Coronary artery (tissue), 2 donors: Measurements from ENCODE around the gene CLTCL1.
A peak's percentile ranks its signal among the peaks of the same experiment; 100 is the strongest.
"Not testable (repeated sequence)": the region's sequence is repeated elsewhere in the genome, so short reads cannot be mapped to it uniquely, and the experiment has no call there.

Source experiments
- DNase-seq: peaks from one replicate; pipeline ENCODE4 v3.0.0-alpha.2; 2017; ENCODE audit warnings: low spot score
- H3K27ac ChIP-seq, 2 donors: fragments of 200-600 bp; sonication (generic); one replicate each; pipeline ENCODE4 v1.5.1; 2016 to 2019
- H3K4me3 ChIP-seq: fragments of 200-600 bp; sonication (generic); 2 replicates; pipeline ENCODE4 v1.5.1; 2016; ENCODE audit warnings: mild to moderate bottlenecking, moderate library complexity
- TF ChIP-seq, protein P1 (sequence below): fragments of 200-600 bp; sonication (generic); IDR thresholded peaks from one replicate; pipeline ENCODE4 v1.5.1; 2019; ENCODE audit warnings: antibody characterized with exemption

CLTCL1 gene

DNA sequence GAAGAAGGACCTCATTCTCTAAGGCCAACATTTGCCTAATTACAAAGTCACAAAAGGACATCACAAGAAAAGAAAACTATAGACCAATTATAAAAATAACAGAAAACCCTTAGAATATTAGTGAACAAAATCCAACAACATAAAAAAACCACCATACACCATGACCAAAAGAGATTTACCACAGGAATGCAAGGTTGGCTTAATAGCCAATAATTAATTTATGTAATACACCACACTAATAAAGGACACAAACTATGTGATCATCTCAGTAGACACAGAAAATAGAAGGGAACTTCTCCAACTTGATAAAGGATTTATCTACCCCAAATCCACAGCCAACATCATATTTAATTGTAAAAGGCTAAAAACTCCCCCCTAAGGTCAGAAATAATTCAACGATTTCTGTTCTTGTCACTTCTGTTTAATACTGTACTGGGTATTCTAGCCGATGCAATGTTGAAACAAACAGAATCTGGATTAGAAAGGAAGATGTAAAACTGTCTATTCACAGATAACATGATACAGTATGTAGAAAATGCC is 24.9 kb downstream of the CLTCL1 start:
- DNase-seq, result no peak
- Histone ChIP-seq H3K27ac (no peak overlapping the region), H3K4me3 (no peak overlapping the region)
- TF ChIP-seq, protein P1, sequence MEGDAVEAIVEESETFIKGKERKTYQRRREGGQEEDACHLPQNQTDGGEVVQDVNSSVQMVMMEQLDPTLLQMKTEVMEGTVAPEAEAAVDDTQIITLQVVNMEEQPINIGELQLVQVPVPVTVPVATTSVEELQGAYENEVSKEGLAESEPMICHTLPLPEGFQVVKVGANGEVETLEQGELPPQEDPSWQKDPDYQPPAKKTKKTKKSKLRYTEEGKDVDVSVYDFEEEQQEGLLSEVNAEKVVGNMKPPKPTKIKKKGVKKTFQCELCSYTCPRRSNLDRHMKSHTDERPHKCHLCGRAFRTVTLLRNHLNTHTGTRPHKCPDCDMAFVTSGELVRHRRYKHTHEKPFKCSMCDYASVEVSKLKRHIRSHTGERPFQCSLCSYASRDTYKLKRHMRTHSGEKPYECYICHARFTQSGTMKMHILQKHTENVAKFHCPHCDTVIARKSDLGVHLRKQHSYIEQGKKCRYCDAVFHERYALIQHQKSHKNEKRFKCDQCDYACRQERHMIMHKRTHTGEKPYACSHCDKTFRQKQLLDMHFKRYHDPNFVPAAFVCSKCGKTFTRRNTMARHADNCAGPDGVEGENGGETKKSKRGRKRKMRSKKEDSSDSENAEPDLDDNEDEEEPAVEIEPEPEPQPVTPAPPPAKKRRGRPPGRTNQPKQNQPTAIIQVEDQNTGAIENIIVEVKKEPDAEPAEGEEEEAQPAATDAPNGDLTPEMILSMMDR, result no peak

DNA sequence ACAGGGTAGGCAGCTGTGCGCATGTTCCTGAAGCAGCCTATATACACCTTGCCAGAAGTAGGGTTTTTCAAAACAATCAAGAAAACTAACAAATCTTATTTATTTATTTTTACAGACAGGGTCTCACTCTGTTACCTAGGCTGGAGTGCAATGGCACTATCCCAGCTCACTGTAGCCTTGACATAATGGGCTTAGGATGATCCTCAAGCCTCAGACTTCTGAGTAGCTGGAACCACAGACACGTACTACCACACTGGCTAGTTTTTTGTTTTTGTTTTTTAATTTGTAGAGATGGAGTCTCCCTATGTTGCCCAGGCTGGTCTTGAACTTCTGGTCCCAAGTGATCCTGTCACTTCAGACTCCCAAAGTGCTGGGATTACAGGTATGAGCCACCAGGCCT is 25.7 kb downstream of the CLTCL1 start:
- no peak overlapping the region for H3K27ac ChIP-seq
- no peak overlapping the region for H3K4me3 ChIP-seq
- no peak for DNase-seq
- TF ChIP-seq, protein P1, result no peak

DNA sequence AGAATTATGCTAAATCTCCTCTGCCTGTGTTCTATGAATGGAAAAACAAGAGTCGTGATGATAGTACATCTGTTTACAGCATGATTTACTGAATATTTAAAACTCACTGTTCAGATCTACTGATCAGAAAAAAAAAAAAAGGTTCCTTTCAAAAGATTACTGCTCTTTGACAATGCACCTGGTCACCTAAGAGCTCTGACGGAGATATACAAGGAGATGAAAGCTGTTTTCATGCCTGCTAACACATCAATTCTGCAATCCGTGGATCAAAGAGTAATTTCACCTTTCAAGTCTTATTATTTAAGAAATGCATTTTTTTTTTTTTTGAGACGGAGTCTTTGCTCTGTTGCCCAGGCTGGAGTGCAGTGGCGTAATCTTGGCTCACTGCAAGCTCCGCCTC is 30.7 kb downstream of the CLTCL1 start:
- DNase-seq, result no peak
- TF ChIP-seq, protein P1, result no peak
- Histone ChIP-seq H3K27ac (no peak overlapping the region), H3K4me3 (no peak overlapping the region)

DNA sequence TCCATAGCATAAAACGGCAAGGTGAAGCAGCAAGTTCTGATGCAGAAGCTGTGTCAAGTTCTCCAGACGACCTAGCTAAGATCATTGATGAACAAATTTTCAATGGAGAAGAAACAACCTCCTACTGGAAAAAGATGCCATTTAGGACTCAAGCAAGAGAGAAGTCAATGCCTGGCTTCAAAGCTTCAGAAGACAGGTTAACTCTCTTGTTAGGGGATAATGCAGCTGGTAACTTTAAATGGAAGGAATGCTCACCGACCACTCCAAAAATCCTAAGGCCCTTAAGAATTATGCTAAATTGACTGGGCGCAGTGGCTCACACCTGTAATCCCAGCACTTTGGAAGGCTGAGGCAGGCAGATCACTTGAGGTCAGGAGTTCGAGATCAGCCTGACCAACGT is 31.3 kb downstream of the CLTCL1 start:
- H3K4me3 ChIP-seq, result peak overlapping the region; percentile 50
- DNase-seq, result no peak
- TF ChIP-seq, protein P1, result no peak
- no peak overlapping the region for H3K27ac ChIP-seq

DNA sequence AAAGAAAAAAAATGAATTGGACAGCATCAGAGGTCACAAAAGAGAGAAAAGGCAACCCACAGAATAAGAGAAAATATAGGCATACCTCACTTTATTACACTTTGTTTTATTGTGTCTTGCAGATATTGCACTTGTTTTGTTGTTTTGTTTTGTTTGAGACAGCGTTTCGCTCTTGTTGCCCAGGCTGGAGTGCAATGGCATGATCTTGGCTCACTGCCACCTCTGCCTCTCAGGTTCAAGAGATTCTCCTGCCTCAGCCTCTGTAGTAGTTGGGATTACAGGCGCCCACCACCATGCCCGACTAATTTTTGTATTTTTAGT is 32.6 kb downstream of the CLTCL1 start:
- not testable (repeated sequence) for H3K4me3 ChIP-seq, DNase-seq, H3K27ac ChIP-seq

DNA sequence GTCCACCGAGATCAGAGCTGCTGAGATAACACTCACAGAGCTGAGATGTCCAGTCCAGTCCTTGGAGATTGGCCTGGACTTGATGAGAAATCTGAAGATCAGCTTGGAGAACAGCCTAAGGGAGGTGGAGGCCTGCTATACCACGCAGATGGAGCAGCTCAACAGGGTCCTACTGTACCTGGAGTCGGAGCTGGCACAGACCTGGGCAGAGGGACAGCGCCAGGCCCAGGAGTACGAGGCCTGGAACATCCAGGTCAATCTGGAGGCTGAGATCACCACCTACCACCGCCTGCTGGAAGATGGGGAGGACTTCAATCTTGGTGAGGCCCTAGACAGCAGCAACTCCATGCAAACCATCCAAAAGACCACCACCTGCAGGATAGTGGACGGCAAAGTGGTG is 33.1 kb downstream of the CLTCL1 start:
- TF ChIP-seq, protein P1, result no peak
- no peak for DNase-seq
- Histone ChIP-seq H3K27ac (no peak overlapping the region), H3K4me3 (no peak overlapping the region)

DNA sequence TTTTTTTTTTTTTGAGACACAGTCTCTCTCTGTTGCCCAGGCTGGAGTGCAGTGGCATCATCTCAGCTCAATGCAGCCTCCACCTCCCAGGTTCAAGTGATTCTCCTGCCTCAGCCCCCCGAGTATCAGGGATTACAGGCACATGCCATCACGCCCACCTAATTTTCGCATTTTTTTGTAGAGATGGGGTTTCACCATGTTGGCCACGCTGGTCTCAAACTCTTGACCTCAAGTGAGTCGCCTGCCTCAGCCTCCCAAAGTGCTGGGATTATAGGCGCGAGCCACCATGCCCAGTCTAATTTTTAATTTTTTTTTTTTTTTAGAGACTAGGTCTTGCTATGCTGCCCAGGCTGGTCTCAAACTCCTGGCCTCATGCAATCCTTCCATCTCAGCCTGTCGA is 35.2 kb downstream of the CLTCL1 start:
- not testable (repeated sequence) for H3K27ac ChIP-seq, DNase-seq, H3K4me3 ChIP-seq

DNA sequence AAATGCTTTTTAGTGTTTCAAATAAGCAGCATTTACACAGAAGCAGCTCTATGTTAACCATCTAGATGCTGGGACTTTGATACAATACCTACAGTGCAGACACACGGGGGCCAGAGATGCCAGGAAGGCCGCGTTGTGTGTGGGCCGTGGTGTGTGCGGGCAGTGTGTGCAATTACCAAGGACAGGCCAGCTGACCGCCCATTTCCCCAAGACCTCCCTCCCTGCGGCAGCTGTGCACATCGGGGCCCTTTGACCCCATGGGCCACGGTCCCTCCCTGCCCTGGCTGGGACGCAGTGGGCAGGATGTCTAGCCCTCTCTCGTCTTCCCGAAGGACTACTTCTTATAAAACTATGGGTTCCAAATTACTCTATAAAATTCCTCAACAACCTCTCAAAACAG is 38.4 kb downstream of the CLTCL1 start:
- no peak overlapping the region for H3K27ac ChIP-seq
- no peak overlapping the region for H3K4me3 ChIP-seq
- TF ChIP-seq, protein P1, result no peak
- no peak for DNase-seq
